Muscle layer of colon (tissue), 2 donors: Measurements from ENCODE around the gene ABHD11.
"Not testable (repeated sequence)": the region's sequence is repeated elsewhere in the genome, so short reads cannot be mapped to it uniquely, and the experiment has no call there.

Experiments
- H3K27ac ChIP-seq: one replicate; pipeline ENCODE4 v1.7.0; 2013; ENCODE audit warnings: low read depth, mild to moderate bottlenecking, low read length, moderate library complexity
- H3K27me3 ChIP-seq, 2 donors: one replicate each; pipeline ENCODE4 v1.7.0; 2013; ENCODE audit warnings: low read length in 2 of 2, mild to moderate bottlenecking in 2 of 2; ENCODE audit not compliant: insufficient read depth in 2 of 2, control insufficient read depth in 1 of 2
- H3K36me3 ChIP-seq: one replicate; pipeline ENCODE4 v1.7.0; 2013; ENCODE audit warnings: mild to moderate bottlenecking, low read length; ENCODE audit not compliant: insufficient read depth
- H3K4me1 ChIP-seq: one replicate; pipeline ENCODE4 v1.7.0; 2013; ENCODE audit warnings: mild to moderate bottlenecking, low read length; ENCODE audit not compliant: insufficient read depth
- H3K4me3 ChIP-seq, 2 donors: one replicate each; pipeline ENCODE4 v1.7.0; 2013; ENCODE audit warnings: low read length in 2 of 2, low read depth in 1 of 2, mild to moderate bottlenecking in 1 of 2, moderate library complexity in 1 of 2
- H3K9ac ChIP-seq: one replicate; pipeline ENCODE4 v1.7.0; 2013; ENCODE audit warnings: low read length
- H3K9me3 ChIP-seq: one replicate; pipeline ENCODE4 v1.7.0; 2013; ENCODE audit warnings: mild to moderate bottlenecking, low read length
- donor health status: abdominal sarcoma.
- donor health status: Adenocarcinoma of cecum.

The ABHD11 gene

GRCh38 chr7:73717025-73717807, 21.4 kb downstream of the ABHD11 start:
- Histone ChIP-seq H3K27me3 (no peaks in the 10 kb centered on the region), H3K4me1 (peaks cover 45% of the 10 kb centered on the region), H3K27ac (peak overlapping the region; percentile 61), H3K9me3 (no peaks in the 10 kb centered on the region), H3K9ac (peak overlapping the region; percentile 45), H3K4me3 (peak overlapping the region in 1 of 2 donors; percentile 70), H3K36me3 (no peaks in the 10 kb centered on the region)

- H3K4me1 ChIP-seq, result peaks cover 40% of the 10 kb centered on the region
- H3K27me3 ChIP-seq, result no peaks in the 10 kb centered on the region
- no peaks in the 10 kb centered on the region for H3K9me3 ChIP-seq
- peak overlapping the region in 1 of 2 donors; percentile 44 for H3K4me3 ChIP-seq
- H3K9ac ChIP-seq, result no peak overlapping the region
- peak overlapping the region; percentile 53 for H3K27ac ChIP-seq
- H3K36me3 ChIP-seq, result no peaks in the 10 kb centered on the region
Observed at GRCh38 chr7:73716318-73716890, 22.2 kb downstream of the ABHD11 start.

GRCh38 chr7:73715648-73716317, 22.8 kb downstream of the ABHD11 start:
- no peak overlapping the region for H3K9ac ChIP-seq
- H3K4me3 ChIP-seq, result peak overlapping the region in 1 of 2 donors; percentile 5
- H3K9me3 ChIP-seq, result no peaks in the 10 kb centered on the region
- no peaks in the 10 kb centered on the region for H3K27me3 ChIP-seq
- peaks cover 39% of the 10 kb centered on the region for H3K4me1 ChIP-seq
- peak overlapping the region; percentile 53 for H3K27ac ChIP-seq
- no peaks in the 10 kb centered on the region for H3K36me3 ChIP-seq

GRCh38 chr7:73713319-73713718, 25.3 kb downstream of the ABHD11 start:
- not testable (repeated sequence) for H3K4me3 ChIP-seq, H3K27ac ChIP-seq, H3K9me3 ChIP-seq, H3K9ac ChIP-seq, H3K36me3 ChIP-seq, H3K27me3 ChIP-seq
- H3K4me1 ChIP-seq, result peaks cover 30% of the 10 kb centered on the region

GRCh38 chr7:73712773-73713172, 25.8 kb downstream of the ABHD11 start:
- H3K9me3 ChIP-seq, result no peaks in the 10 kb centered on the region
- no peak overlapping the region for H3K27ac ChIP-seq
- no peaks in the 10 kb centered on the region for H3K36me3 ChIP-seq
- H3K27me3 ChIP-seq, result no peaks in the 10 kb centered on the region
- H3K4me1 ChIP-seq, result peaks cover 25% of the 10 kb centered on the region
- H3K4me3 ChIP-seq, result no peak overlapping the region
- H3K9ac ChIP-seq, result no peak overlapping the region

GRCh38 chr7:73708961-73709549, 29.5 kb downstream of the ABHD11 start:
- H3K4me1 ChIP-seq, result peaks cover 15% of the 10 kb centered on the region
- no peaks in the 10 kb centered on the region for H3K9me3 ChIP-seq
- H3K36me3 ChIP-seq, result no peaks in the 10 kb centered on the region
- no peak overlapping the region for H3K9ac ChIP-seq
- H3K27me3 ChIP-seq, result no peaks in the 10 kb centered on the region
- no peak overlapping the region for H3K27ac ChIP-seq
- no peak overlapping the region for H3K4me3 ChIP-seq

- Histone ChIP-seq H3K9ac (no peak overlapping the region), H3K9me3 (no peaks in the 10 kb centered on the region), H3K36me3 (peaks cover 4% of the 10 kb centered on the region), H3K27ac (no peak overlapping the region), H3K27me3 (no peaks in the 10 kb centered on the region), H3K4me1 (peaks cover 20% of the 10 kb centered on the region), H3K4me3 (no peak overlapping the region)
Observed at GRCh38 chr7:73707045-73707631, 31.5 kb downstream of the ABHD11 start.

- Histone ChIP-seq H3K9ac (no peak overlapping the region), H3K4me3 (no peak overlapping the region), H3K9me3 (no peaks in the 10 kb centered on the region), H3K27ac (no peak overlapping the region), H3K27me3 (no peaks in the 10 kb centered on the region), H3K4me1 (peaks cover 20% of the 10 kb centered on the region), H3K36me3 (peaks cover 4% of the 10 kb centered on the region)
Observed at GRCh38 chr7:73706126-73707044, 32.2 kb downstream of the ABHD11 start.

GRCh38 chr7:73705551-73705920, 33.1 kb downstream of the ABHD11 start:
- Histone ChIP-seq H3K27ac (peak overlapping the region; percentile 24), H3K9me3 (no peaks in the 10 kb centered on the region), H3K36me3 (peaks cover 10% of the 10 kb centered on the region), H3K9ac (peak overlapping the region; percentile 13), H3K4me3 (no peak overlapping the region), H3K4me1 (peaks cover 20% of the 10 kb centered on the region), H3K27me3 (no peaks in the 10 kb centered on the region)

- Histone ChIP-seq H3K4me1 (peaks cover 20% of the 10 kb centered on the region), H3K4me3 (no peak overlapping the region), H3K27ac (peak overlapping the region; percentile 55), H3K9ac (peak overlapping the region; percentile 13), H3K9me3 (no peaks in the 10 kb centered on the region), H3K36me3 (peaks cover 14% of the 10 kb centered on the region), H3K27me3 (no peaks in the 10 kb centered on the region)
Observed at GRCh38 chr7:73704640-73705550, 33.7 kb downstream of the ABHD11 start.
